Thyroid gland (tissue), 4 donors: ENCODE measurements around the gene TMOD3.

Experiments
- CTCF ChIP-seq, 6 experiments: fragments of 200-600 bp in 3 of 6; fragments of 450-650 bp in 3 of 6; sonication (generic) in 3 of 6; IDR thresholded peaks; one replicate each; pipeline ENCODE4 v1.5.1; 2016 to 2019; ENCODE audit warnings: antibody characterized with exemption in 6 of 6, mild to moderate bottlenecking in 2 of 6, inconsistent platforms in 1 of 6, moderate library complexity in 1 of 6
- POLR2A ChIP-seq, 2 donors: fragments of 450-650 bp; IDR thresholded peaks; one replicate each; pipeline ENCODE4 v1.6.1; 2017; ENCODE audit warnings: antibody characterized with exemption in 2 of 2, mild to moderate bottlenecking in 2 of 2, moderate library complexity in 1 of 2

GRCh38 chr15:51861557-51862359, 32.3 kb downstream of the TMOD3 start:
- TF ChIP-seq CTCF (IDR thresholded peaks at IDR 0.05) (no peak), POLR2A (IDR thresholded peaks at IDR 0.05) (no peak)
